ENCODE measurements around the gene THBS2. TPM values are rescaled to one million over a fixed set of nuclear protein-coding genes. Genes with fewer than 3 reads are reported as not detected.

The THBS2 gene
- total and polyA plus RNA-seq, 2 of the 8 experiments (the other 6 are each of a cell fraction or from before 2014, with no cell fraction given) = 11.0 to 22.5 TPM

DNA sequence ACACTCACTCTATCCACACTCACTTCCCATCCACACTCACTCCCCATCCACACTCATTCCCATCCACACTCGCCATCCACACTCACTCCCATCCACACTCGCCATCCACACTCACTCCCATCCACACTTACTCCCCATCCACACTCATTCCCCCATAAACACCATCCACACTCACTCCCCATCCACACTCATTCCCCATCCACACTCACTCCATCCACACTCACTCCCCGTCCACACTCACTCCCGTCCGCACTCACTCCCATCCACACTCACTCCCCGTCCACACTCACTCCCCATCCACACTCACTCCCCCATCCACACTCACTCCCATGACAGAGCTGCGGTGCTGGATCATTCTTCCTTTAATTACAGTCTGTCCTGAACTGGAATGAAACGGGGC, 17.1 kb downstream of the THBS2 start:
- H4K20me1 ChIP-seq (replicated peaks in 1 of 2; ENCODE audit: control insufficient read depth in 1 of 2, insufficient read depth in 2 of 2, low read length in 2 of 2) = peaks cover 0 to 5% of the 10 kb centered on the region in 2 experiments
- H3K36me3 ChIP-seq (ENCODE audit: control insufficient read depth in 2 of 4, insufficient read depth in 4 of 4, low read length in 3 of 4) = peaks cover 0 to 20% (median 0%) of the 10 kb centered on the region in 4 experiments; a peak in 3 of 8 replicates
- no peak overlapping the region for H4K91ac ChIP-seq (replicated peaks; ENCODE audit: insufficient read length, low read length)
- H3K23ac ChIP-seq (ENCODE audit: insufficient read length) = no peak overlapping the region
- no peak overlapping the region for H2BK20ac ChIP-seq (ENCODE audit: low read length)
- no peak for DNase-seq (ENCODE audit: low read depth in 1 of 2, low spot score in 2 of 2)
- H3K23me2 ChIP-seq (ENCODE audit: low read depth, low read length) = peaks cover 21% of the 10 kb centered on the region; the same call in 1 of the 2 replicates
- no peak overlapping the region for H2AK5ac ChIP-seq (ENCODE audit: low read depth, low read length)
- no peak overlapping the region for H3K18ac ChIP-seq (ENCODE audit: extremely low read depth, low read length)
- no peak overlapping the region for H3K56ac ChIP-seq (replicated peaks; ENCODE audit: insufficient read length, low read depth, low read length)
- no peak overlapping the region for H3K4ac ChIP-seq (replicated peaks; ENCODE audit: insufficient read length, low read depth, low read length)
- peak; percentile 98 for TF ChIP-seq ASH2L (IDR thresholded peaks at IDR 0.05; ENCODE audit: low read length)
- TF ChIP-seq, protein P1, sequence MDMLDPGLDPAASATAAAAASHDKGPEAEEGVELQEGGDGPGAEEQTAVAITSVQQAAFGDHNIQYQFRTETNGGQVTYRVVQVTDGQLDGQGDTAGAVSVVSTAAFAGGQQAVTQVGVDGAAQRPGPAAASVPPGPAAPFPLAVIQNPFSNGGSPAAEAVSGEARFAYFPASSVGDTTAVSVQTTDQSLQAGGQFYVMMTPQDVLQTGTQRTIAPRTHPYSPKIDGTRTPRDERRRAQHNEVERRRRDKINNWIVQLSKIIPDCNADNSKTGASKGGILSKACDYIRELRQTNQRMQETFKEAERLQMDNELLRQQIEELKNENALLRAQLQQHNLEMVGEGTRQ (IDR thresholded peaks at IDR 0.05; ENCODE audit: low read length) = no peak
- ChIA-PET POLR2A (ENCODE audit: partially characterized antibody) (interaction anchor here (0.8 to 1.5 kb wide), 2 partner anchors 9 to 14 kb away, joined by 3 to 5 read pairs; no protein-coding TSS in a partner anchor), CTCF (ENCODE audit: partially characterized antibody) (interaction anchor here (1.3 kb wide), 1 partner anchor 23 kb away, joined by 3 read pairs; no protein-coding TSS in a partner anchor)
- H4K8ac ChIP-seq (ENCODE audit: extremely low read depth, insufficient read depth, low read length) = no peak overlapping the region
- no peak for FAIRE-seq
- no peak overlapping the region for H3K27ac ChIP-seq (ENCODE audit: low read depth, low read length)
- no peak overlapping the region for H2BK5ac ChIP-seq (ENCODE audit: low read depth, low read length)
- H2AFZ ChIP-seq (ENCODE audit: low read length) = no peak overlapping the region
- no peak overlapping the region for H3K9ac ChIP-seq (replicated peaks in 1 of 4; ENCODE audit: extremely low read depth in 1 of 4, low read depth in 3 of 4, low read length in 3 of 4)
- H3K14ac ChIP-seq (ENCODE audit: insufficient read length) = no peak overlapping the region
- H3K4me3 ChIP-seq (ENCODE audit: extremely low read depth in 1 of 4, insufficient read depth in 2 of 4, low read depth in 3 of 4, low read length in 4 of 4) = no peak overlapping the region
- H3K9me3 ChIP-seq (ENCODE audit: insufficient read depth in 2 of 2, low read depth in 1 of 2, low read length in 1 of 2) = no peaks in the 10 kb centered on the region
- H2BK12ac ChIP-seq (ENCODE audit: low read depth, low read length) = no peak overlapping the region
- H3K4me1 ChIP-seq (replicated peaks in 1 of 4; ENCODE audit: control insufficient read depth in 3 of 4, insufficient read depth in 4 of 4, low read length in 3 of 4) = no peaks in the 10 kb centered on the region; a peak in 1 of 7 replicates
- WGBS, 2 experiments (ENCODE audit: extremely low coverage in 1 of 2, insufficient coverage in 1 of 2, insufficient read length in 1 of 2, insufficient replicate concordance in 2 of 2, low coverage in 1 of 2, low lambda C conversion rate in 2 of 2, missing lambda C conversion rate in 1 of 2) = 81 to 100% methylated on average over 6 to 8 of the region's 8 CpGs
- no peaks in the 10 kb centered on the region for H3K79me1 ChIP-seq (ENCODE audit: low read depth, low read length)
- no peaks in the 10 kb centered on the region for H3K27me3 ChIP-seq (replicated peaks in 1 of 4; ENCODE audit: control insufficient read depth in 3 of 4, extremely low read depth in 1 of 4, insufficient read depth in 3 of 4, low read length in 3 of 4)
- H2BK120ac ChIP-seq (replicated peaks; ENCODE audit: low read depth, low read length) = no peak overlapping the region
- H2BK15ac ChIP-seq (ENCODE audit: low read length) = no peak overlapping the region
- H4K5ac ChIP-seq (ENCODE audit: insufficient read length, low read depth, low read length) = no peak overlapping the region
- no peaks in the 10 kb centered on the region for H3K79me2 ChIP-seq (ENCODE audit: control insufficient read depth in 1 of 2, insufficient read depth in 2 of 2, low read length in 2 of 2)
- no peak overlapping the region for H3K4me2 ChIP-seq (ENCODE audit: insufficient read depth in 1 of 2, low read depth in 2 of 2, low read length in 2 of 2)

Measured in H1 (cell line).